SU-DHL-6 (cell line): Measurements from ENCODE around the gene CACNG1.

ENCODE experiments used
- H2AFZ ChIP-seq: fragments of 200-600 bp; sonication (generic); 2 replicates; pipeline ENCODE4 v1.6.1; 2014; ENCODE audit warnings: low read depth, mild to moderate bottlenecking, moderate library complexity, mixed read lengths, antibody characterized with exemption, low read length; ENCODE audit not compliant: severe bottlenecking
- H3F3A ChIP-seq: fragments of 200-600 bp; shearing (Covaris generic); 2 replicates; pipeline ENCODE4 v1.6.0; 2016; ENCODE audit warnings: antibody characterized with exemption, mild to moderate bottlenecking; ENCODE audit not compliant: insufficient read depth
- H3K27ac ChIP-seq: fragments of 200-600 bp; sonication (generic); 2 replicates; pipeline ENCODE4 v1.5.1; 2016; ENCODE audit warnings: low read depth, mild to moderate bottlenecking, low read length, moderate library complexity, mixed read lengths
- H3K27me3 ChIP-seq: fragments of 200-600 bp; sonication (generic), shearing (Covaris generic); 2 replicates; pipeline ENCODE4 v1.6.0; 2014; ENCODE audit warnings: mild to moderate bottlenecking, low read length
- H3K36me3 ChIP-seq: fragments of 200-600 bp; sonication (generic); 2 replicates; pipeline ENCODE4 v1.6.1; 2014; ENCODE audit warnings: mild to moderate bottlenecking, low read length, mixed read lengths
- H3K4me2 ChIP-seq: fragments of 300-600, 200-600 bp; shearing (Covaris generic), sonication (generic); 2 replicates; pipeline ENCODE4 v1.6.0; 2014; ENCODE audit warnings: low read length, low read depth, mild to moderate bottlenecking; ENCODE audit not compliant: poor library complexity, severe bottlenecking
- H3K4me3 ChIP-seq: fragments of 200-600 bp; sonication (generic); 2 replicates; pipeline ENCODE4 v1.5.1; 2014; ENCODE audit warnings: antibody characterized with exemption, low read length, mild to moderate bottlenecking, mixed read lengths; ENCODE audit not compliant: insufficient read depth, poor library complexity, severe bottlenecking
- H3K79me2 ChIP-seq: fragments of 200-600 bp; sonication (generic); 2 replicates; pipeline ENCODE4 v1.6.1; 2014; ENCODE audit warnings: mild to moderate bottlenecking, low read length, moderate library complexity; ENCODE audit not compliant: insufficient read depth
- H3K9ac ChIP-seq: fragments of 200-600 bp; sonication (generic); 2 replicates; pipeline ENCODE4 v1.7.0; 2014; ENCODE audit warnings: mild to moderate bottlenecking, low read length
- H3K9me2 ChIP-seq: fragments of 200-600 bp; sonication (generic); replicated peaks from 2 replicates; pipeline ENCODE4 v1.6.1; 2014; ENCODE audit warnings: low read length; ENCODE audit not compliant: insufficient read depth
- H3K9me3 ChIP-seq: fragments of 200-600 bp; sonication (generic); 2 replicates; pipeline ENCODE4 v1.6.1; 2014; ENCODE audit warnings: low read length, mixed read lengths; ENCODE audit not compliant: insufficient read depth
- H4K20me1 ChIP-seq: fragments of 200-600 bp; sonication (generic); 2 replicates; pipeline ENCODE4 v1.6.1; 2014; ENCODE audit warnings: low read depth, mild to moderate bottlenecking, antibody characterized with exemption, low read length, moderate library complexity, mixed read lengths
- EZH2phosphoT487 ChIP-seq: fragments of 200-600 bp; sonication (generic), shearing (Covaris generic); conservative IDR thresholded peaks from 2 replicates; pipeline ENCODE4 v1.6.1; 2018; ENCODE audit warnings: mild to moderate bottlenecking, antibody characterized with exemption, low read length, moderate library complexity, mixed read lengths
- TF ChIP-seq, protein P1 (sequence below): fragments of 200-600 bp; sonication (generic); IDR thresholded peaks from one replicate; pipeline ENCODE4 v1.5.1; 2017; ENCODE audit warnings: antibody characterized with exemption, mild to moderate bottlenecking, low read length, moderate library complexity; ENCODE audit not compliant: insufficient read depth, poor library complexity, severe bottlenecking

The CACNG1 gene

DNA sequence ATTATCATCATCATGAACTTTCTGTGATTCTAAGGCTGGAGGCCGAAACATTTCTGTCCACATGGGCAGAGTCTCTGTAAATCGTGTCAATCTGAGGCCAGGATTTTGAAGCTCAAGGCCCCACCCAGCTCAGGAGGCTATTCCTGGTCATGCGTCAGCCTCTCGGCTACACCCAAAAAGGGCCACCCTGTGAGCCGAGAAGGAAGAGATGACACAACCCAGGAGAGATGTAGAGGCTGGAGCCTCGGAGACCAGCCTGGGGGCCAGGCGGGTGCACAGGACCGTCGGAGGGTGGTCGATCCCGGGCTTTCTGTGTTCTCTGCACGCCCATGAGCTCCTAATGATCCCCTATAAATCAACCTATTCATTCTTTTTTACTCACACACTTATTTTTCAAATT is 1.1 kb upstream of the CACNG1 start:
- H4K20me1 ChIP-seq: no peaks in the 10 kb centered on the region

GRCh38 chr17:67044940-67045339 is 586 bp downstream of the CACNG1 start:
- no peaks in the 10 kb centered on the region for H3F3A ChIP-seq
- H2AFZ ChIP-seq: no peak overlapping the region
- H3K4me2 ChIP-seq: no peak overlapping the region
- H3K9me3 ChIP-seq: peaks cover 15% of the 10 kb centered on the region
- TF ChIP-seq, protein P1, sequence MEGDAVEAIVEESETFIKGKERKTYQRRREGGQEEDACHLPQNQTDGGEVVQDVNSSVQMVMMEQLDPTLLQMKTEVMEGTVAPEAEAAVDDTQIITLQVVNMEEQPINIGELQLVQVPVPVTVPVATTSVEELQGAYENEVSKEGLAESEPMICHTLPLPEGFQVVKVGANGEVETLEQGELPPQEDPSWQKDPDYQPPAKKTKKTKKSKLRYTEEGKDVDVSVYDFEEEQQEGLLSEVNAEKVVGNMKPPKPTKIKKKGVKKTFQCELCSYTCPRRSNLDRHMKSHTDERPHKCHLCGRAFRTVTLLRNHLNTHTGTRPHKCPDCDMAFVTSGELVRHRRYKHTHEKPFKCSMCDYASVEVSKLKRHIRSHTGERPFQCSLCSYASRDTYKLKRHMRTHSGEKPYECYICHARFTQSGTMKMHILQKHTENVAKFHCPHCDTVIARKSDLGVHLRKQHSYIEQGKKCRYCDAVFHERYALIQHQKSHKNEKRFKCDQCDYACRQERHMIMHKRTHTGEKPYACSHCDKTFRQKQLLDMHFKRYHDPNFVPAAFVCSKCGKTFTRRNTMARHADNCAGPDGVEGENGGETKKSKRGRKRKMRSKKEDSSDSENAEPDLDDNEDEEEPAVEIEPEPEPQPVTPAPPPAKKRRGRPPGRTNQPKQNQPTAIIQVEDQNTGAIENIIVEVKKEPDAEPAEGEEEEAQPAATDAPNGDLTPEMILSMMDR: no peak
- TF ChIP-seq EZH2phosphoT487: no peak
- no peak overlapping the region for H3K27ac ChIP-seq
- 0 out of 2 replicates have a peak, but pooled peaks cover 3% of the 10 kb centered on the region for H3K36me3 ChIP-seq
- H3K9me2 ChIP-seq: no peaks in the 10 kb centered on the region
- no peaks in the 10 kb centered on the region for H4K20me1 ChIP-seq
- no peak overlapping the region for H3K4me3 ChIP-seq
- no peak overlapping the region for H3K9ac ChIP-seq
- no peaks in the 10 kb centered on the region for H3K79me2 ChIP-seq
- no peaks in the 10 kb centered on the region for H3K27me3 ChIP-seq

More for the DNA sequence above, 1.1 kb upstream of the CACNG1 start:
- Histone ChIP-seq H3F3A (no peaks in the 10 kb centered on the region), H3K27me3 (no peaks in the 10 kb centered on the region), H3K27ac (no peak overlapping the region), H3K79me2 (no peaks in the 10 kb centered on the region), H3K4me3 (no peak overlapping the region), H3K9ac (no peak overlapping the region), H3K36me3 (no peaks in the 10 kb centered on the region), H2AFZ (no peak overlapping the region), H3K9me2 (no peaks in the 10 kb centered on the region), H3K4me2 (no peak overlapping the region), H3K9me3 (peaks cover 6% of the 10 kb centered on the region)
- TF ChIP-seq EZH2phosphoT487: no peak
- TF ChIP-seq, protein P1: no peak

DNA sequence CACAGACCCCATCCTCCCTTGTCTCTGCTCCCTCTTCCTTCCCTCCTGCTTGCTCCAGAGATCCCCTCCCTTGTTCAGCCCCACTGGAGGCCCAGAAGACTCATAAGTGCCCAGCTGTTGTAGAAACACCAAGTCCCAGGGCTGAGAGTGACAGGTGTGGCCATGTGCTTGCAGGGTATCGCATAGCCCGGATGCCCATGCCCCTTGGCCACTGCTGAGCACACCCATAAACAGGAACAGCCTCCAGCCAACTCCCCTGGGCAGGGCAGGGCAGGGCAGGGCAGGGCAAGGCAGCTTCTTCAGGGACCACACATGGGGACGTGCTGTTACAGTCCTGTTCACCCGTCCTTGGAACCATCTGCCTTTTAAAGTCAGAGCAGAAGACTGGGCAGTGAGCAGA is 2.0 kb downstream of the CACNG1 start:
- peaks cover 15% of the 10 kb centered on the region for H3K9me3 ChIP-seq
- no peaks in the 10 kb centered on the region for H4K20me1 ChIP-seq
- no peak overlapping the region for H3K4me2 ChIP-seq
- H3K27me3 ChIP-seq: no peaks in the 10 kb centered on the region
- no peaks in the 10 kb centered on the region for H3K79me2 ChIP-seq
- H3K9ac ChIP-seq: no peak overlapping the region
- TF ChIP-seq, protein P1: no peak
- TF ChIP-seq EZH2phosphoT487: no peak
- no peaks in the 10 kb centered on the region for H3F3A ChIP-seq
- no peak overlapping the region for H3K4me3 ChIP-seq
- H3K36me3 ChIP-seq: 0 out of 2 replicates have a peak, but pooled peaks cover 3% of the 10 kb centered on the region
- H3K27ac ChIP-seq: no peak overlapping the region
- H2AFZ ChIP-seq: no peak overlapping the region
- no peaks in the 10 kb centered on the region for H3K9me2 ChIP-seq
